C4-2B (cell line): ENCODE measurements around the gene SAMD7.

ENCODE experiments used
- H3K27ac ChIP-seq: fragments of 450-650 bp; 2 replicates; pipeline ENCODE4 v1.5.1; 2017
- ZFX ChIP-seq: fragments of 450-650 bp; IDR thresholded peaks from 2 replicates; pipeline ENCODE4 v1.6.1; 2017
- TF ChIP-seq, protein P1 (sequence below): fragments of 450-650 bp; conservative IDR thresholded peaks from 2 replicates; pipeline ENCODE4 v1.5.1; 2017; ENCODE audit warnings: mild to moderate bottlenecking

SAMD7 gene

DNA sequence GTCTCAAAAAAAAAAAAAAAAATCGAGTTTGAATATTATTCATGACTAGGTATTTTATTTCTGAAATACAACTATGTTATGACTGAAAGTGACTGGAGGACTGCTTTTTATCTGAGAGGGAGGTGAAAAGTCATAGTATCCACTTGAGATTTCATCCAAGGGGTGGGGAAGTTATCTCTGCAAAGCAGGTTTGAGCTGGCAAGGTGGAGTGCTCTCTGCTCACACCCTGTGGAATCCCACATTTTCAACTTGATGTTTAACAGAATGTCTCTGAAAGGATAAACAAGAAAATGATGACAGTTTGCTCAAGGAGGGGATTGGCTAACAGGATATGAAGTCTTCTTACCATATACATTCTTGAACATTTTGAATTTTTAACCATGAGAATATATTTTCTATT lies 27.9 kb downstream of the SAMD7 start:
- H3K27ac ChIP-seq, result no peak overlapping the region
- TF ChIP-seq ZFX, result no peak
- TF ChIP-seq, protein P1, sequence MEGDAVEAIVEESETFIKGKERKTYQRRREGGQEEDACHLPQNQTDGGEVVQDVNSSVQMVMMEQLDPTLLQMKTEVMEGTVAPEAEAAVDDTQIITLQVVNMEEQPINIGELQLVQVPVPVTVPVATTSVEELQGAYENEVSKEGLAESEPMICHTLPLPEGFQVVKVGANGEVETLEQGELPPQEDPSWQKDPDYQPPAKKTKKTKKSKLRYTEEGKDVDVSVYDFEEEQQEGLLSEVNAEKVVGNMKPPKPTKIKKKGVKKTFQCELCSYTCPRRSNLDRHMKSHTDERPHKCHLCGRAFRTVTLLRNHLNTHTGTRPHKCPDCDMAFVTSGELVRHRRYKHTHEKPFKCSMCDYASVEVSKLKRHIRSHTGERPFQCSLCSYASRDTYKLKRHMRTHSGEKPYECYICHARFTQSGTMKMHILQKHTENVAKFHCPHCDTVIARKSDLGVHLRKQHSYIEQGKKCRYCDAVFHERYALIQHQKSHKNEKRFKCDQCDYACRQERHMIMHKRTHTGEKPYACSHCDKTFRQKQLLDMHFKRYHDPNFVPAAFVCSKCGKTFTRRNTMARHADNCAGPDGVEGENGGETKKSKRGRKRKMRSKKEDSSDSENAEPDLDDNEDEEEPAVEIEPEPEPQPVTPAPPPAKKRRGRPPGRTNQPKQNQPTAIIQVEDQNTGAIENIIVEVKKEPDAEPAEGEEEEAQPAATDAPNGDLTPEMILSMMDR, result no peak

GRCh38 chr3:169939751-169940150 lies 28.4 kb downstream of the SAMD7 start:
- no peak for TF ChIP-seq ZFX
- TF ChIP-seq, protein P1, result no peak
- H3K27ac ChIP-seq, result no peak overlapping the region

GRCh38 chr3:169940470-169941181 lies 29.3 kb downstream of the SAMD7 start:
- TF ChIP-seq ZFX, result no peak
- TF ChIP-seq, protein P1, result no peak
- no peak overlapping the region for H3K27ac ChIP-seq

GRCh38 chr3:169945313-169945712 lies 33.9 kb downstream of the SAMD7 start:
- TF ChIP-seq, protein P1, result no peak
- TF ChIP-seq ZFX, result no peak
- H3K27ac ChIP-seq, result peak overlapping the region; percentile 86

GRCh38 chr3:169946336-169946735 lies 35.0 kb downstream of the SAMD7 start:
- H3K27ac ChIP-seq, result peak overlapping the region; percentile 86
- TF ChIP-seq ZFX, result 0 out of 2 replicates have a peak, but pooled peaks have one; percentile 7
- TF ChIP-seq, protein P1, result no peak

DNA sequence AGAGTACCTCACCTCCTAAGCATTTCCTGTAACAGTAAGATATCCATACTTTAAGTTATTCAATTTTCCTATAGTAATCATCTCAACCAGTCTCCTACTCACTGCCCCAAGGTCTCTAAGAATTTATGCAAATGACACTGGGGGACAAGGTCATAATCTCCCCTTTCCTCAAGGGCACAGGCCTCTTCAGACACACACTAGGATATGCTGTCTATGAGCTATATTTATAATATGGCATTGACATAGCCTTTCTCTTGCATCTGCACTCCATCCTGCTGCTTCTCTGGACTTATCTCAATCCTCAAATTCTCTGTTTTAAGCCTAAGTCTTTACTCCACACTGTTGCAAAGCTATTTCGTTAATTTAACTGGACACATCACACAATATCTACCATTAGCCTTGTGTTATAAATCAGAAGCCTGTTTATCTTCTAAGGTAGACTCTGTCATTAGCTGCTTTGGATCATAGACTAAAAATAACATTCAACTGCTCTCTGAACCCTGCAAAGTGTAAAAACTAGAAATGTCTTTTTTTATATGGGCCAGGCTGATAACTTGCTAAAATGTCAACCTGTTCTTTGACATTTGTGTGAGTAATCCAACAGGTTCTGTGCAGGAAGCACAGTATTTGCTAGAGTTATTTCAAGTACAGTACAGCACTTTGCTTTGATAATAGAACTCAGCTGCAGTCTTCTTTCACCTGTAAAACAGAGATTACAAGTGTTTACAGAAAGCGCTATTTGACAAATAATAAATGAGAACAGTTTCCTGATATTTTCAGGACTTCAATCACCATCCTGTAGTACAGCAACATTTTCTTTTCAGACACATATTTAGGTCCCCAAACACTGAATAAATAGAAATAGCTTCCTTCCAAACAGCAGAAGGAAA lies 37.4 kb downstream of the SAMD7 start:
- TF ChIP-seq ZFX, result no peak
- TF ChIP-seq, protein P1, result no peak
- H3K27ac ChIP-seq, result peak overlapping the region; percentile 89

DNA sequence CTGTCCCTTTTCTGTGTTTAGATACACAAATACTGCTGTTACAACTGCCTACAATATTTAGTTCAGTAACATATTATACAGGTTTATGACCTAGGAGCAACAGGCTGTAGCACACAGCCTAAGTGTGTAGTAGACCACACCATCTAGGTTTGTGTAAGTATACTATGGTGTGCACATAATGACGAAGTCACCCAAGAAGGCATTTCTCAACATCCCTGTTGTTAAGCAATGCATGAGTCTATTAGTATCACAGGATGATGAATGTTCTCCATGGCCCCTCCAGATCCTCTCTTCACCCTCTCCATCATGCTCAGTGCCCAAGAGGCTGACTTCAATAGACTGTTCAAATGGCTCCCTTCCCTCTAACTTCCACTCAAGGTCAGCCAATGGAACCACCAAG lies 40.7 kb downstream of the SAMD7 start:
- TF ChIP-seq ZFX, result no peak
- TF ChIP-seq, protein P1, result no peak
- no peak overlapping the region for H3K27ac ChIP-seq
